ENCODE results near the gene HECTD4.

The HECTD4 gene

DNA sequence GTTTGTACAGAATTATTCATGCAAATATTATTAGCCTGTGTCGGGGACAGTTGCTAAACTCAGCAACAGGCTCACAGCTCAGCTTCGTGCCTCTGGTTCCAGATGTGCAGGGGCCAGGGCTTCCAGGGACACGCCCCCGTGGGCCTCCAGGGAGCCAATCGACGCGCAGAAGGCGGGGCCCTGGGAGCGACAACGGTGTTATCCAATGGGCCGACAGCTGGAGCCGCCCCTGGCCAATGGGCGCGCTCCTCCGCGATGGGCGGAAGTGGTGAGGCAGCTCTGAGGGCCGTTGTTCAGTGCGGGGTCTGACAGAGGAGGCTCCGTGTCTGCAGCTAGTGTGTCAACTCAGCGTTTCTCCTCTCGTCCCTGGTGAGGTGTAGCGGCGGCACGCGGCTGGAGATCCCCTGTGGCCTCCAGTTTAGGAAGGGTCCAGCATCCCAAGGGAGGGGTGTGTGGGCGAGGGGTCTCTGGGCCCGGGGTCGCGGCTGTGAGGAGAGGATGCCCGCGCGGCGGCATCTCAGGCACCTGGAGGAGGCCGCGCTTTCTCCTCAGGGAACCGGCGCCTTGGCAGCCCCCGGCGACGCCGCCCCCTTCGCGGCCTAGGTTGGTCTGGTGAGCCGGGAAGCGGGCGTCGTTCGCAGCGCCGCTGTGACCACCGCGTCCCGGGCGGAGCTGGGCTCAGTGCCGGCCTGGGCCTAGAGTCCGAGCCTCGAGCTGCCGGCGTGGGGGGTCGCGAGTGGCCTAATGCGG lies 256.8 kb downstream of the HECTD4 start, which contains the start of gene TRAFD1:
TRAFD1 (plus strand) TSS at position 311 of the 750 bp plus-strand sequence. CDS start 4,963 bp downstream, outside the sequence.
- TF ChIP-seq, protein P1, sequence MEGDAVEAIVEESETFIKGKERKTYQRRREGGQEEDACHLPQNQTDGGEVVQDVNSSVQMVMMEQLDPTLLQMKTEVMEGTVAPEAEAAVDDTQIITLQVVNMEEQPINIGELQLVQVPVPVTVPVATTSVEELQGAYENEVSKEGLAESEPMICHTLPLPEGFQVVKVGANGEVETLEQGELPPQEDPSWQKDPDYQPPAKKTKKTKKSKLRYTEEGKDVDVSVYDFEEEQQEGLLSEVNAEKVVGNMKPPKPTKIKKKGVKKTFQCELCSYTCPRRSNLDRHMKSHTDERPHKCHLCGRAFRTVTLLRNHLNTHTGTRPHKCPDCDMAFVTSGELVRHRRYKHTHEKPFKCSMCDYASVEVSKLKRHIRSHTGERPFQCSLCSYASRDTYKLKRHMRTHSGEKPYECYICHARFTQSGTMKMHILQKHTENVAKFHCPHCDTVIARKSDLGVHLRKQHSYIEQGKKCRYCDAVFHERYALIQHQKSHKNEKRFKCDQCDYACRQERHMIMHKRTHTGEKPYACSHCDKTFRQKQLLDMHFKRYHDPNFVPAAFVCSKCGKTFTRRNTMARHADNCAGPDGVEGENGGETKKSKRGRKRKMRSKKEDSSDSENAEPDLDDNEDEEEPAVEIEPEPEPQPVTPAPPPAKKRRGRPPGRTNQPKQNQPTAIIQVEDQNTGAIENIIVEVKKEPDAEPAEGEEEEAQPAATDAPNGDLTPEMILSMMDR (IDR thresholded peaks at IDR 0.05; ENCODE audit: low read length, missing control alignments): no peak
- H3K4me3 ChIP-seq (replicated peaks; ENCODE audit: low read depth, low read length): peak within 1 kb of the TSS; percentile 90
- peak; percentile 97 for DNase-seq (ENCODE audit: low read depth)

DNA sequence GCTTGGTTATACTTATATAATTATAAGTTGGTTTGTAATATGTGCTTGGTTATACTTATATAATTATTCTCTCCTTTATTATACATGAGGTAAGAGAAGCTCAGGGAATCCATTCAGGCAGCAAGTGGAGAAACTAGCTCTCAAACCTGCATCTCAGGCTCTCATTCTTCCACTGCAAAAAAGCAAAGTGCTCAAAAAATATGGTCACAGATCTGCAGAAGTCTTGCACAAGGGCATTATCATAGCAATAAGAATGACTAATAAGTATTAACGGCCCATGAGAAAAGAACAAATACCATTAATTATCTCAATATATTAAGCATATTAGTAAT lies 257.3 kb downstream of the HECTD4 start:
- TF ChIP-seq, protein P1 (IDR thresholded peaks at IDR 0.05; ENCODE audit: low read length, missing control alignments): no peak
- H3K4me3 ChIP-seq (replicated peaks; ENCODE audit: low read depth, low read length): peak overlapping the region; percentile 90
- no peak for DNase-seq (ENCODE audit: low read depth)

DNA sequence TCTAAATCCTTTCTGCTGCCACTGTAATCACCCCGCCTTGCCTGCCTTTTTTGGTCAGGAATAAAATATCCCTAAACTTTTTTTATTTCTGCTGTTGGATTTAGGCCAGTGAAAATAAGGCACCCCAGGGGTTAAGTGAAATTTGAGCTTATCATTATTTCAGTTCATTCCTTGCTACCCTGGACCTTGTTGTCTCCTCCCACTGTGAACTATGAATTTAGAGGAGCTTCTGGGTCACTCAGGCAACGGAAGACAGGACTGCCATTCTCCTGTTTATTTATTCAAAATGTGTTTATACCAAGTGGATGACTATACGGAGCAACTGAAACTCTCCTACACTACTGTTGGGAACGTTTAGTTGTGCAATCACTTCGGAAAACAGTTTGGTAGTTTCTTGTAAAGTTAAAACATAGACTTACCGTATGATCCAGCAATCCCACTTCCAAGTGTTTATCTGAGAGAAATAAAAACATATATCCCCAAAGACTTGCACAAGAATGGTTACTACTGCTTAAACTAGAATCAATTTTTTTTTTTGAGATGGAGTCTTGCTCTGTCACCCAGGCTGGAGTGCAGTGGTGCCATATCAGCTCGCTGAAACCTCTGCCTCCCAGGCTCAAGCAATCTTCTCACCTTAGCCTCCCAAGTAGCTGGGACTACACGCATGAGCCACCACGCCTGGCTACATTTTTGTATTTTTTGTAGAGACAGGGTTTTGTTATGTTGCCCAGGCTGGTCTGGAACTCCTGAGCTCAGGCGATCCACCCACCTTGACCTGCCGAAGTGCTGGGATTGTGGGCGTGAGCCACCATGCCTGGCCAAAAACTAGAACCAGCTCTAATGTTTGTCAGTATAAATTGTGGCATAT lies 259.2 kb downstream of the HECTD4 start:
- TF ChIP-seq, protein P1 (IDR thresholded peaks at IDR 0.05; ENCODE audit: low read length, missing control alignments): no peak
- H3K4me3 ChIP-seq (replicated peaks; ENCODE audit: low read depth, low read length): no peak overlapping the region
- peak; percentile 80 for DNase-seq (ENCODE audit: low read depth)

DNA sequence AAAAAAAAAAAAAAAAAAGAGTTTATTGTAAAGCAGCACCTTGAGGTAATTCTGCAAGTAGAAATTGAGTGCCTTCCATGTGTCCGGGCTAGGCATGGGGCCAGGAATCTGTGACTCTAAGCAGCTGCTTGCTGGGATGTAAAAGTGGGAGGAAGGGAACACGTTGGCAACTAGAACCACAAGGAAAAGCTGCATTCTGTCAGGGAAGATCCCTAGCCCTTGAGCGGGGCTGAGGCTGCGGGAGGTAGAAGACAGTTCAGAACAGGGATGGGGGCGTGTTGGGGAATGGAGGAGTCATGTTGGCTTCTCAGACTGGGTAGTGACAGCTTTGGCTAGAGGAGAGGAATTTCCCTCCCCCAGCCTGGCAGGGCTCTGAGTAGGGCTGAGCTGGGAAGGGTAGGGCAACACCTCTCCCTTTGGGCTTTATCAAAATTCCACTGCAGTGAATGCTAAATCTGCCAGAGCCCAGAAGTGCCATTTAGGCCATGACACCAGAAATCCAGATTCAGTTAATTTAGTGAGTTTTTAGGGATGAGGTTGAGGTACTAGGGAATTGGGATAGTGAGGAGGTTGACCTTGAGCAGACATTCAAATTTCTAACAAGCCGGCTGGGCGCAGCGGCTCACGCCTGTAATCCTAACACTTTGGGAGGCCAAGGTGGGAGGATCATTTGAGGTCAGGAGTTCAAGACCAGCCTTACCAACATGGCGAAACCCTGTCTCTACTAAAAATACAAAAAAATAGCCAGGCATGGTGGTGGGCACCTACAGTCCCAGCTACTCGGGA lies 260.3 kb downstream of the HECTD4 start:
- no peak overlapping the region for H3K4me3 ChIP-seq (replicated peaks; ENCODE audit: low read depth, low read length)
- peak; percentile 90 for DNase-seq (ENCODE audit: low read depth)
- TF ChIP-seq, protein P1 (IDR thresholded peaks at IDR 0.05; ENCODE audit: low read length, missing control alignments): no peak

DNA sequence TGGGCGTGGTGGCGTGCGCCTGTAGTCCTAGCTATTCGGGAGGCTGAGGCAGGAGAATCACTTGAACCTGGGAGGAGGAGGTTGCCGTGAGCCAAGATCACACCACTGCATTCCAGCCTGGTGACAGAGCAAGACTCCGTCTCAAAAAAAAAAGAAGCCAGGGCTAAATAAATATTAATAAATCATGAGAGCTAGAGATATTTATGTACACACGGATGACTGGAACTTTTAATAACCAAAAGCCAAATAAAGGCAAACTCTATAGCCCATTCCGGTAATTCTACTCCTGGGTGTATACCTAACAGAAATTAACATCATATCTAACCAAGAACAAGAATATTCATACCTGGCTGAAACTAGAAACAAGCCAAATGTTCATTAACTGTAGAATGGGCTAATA lies 264.5 kb downstream of the HECTD4 start:
- DNase-seq (ENCODE audit: low read depth): no peak

More for the DNA sequence above, 264.5 kb downstream of the HECTD4 start:
- no peak overlapping the region for H3K4me3 ChIP-seq (replicated peaks; ENCODE audit: low read depth, low read length)
- TF ChIP-seq, protein P1 (IDR thresholded peaks at IDR 0.05; ENCODE audit: low read length, missing control alignments): no peak

All from fibroblast of pulmonary artery (primary cell).